NT2/D1 (cell line): ENCODE results near the gene FAM76A.

Experiments
- SUZ12 ChIP-seq: IDR thresholded peaks from 2 replicates; pipeline ENCODE4 v1.6.1; 2011; ENCODE audit not compliant: insufficient read length, insufficient read depth; ENCODE audit errors: extremely low read depth
- YY1 ChIP-seq: IDR thresholded peaks from 2 replicates; pipeline ENCODE4 v1.6.1; 2011; ENCODE audit not compliant: insufficient read length, insufficient read depth
- ZNF274 ChIP-seq: IDR thresholded peaks from 2 replicates; pipeline ENCODE4 v1.6.1; 2011; ENCODE audit warnings: mild to moderate bottlenecking, low read depth, low read length

DNA sequence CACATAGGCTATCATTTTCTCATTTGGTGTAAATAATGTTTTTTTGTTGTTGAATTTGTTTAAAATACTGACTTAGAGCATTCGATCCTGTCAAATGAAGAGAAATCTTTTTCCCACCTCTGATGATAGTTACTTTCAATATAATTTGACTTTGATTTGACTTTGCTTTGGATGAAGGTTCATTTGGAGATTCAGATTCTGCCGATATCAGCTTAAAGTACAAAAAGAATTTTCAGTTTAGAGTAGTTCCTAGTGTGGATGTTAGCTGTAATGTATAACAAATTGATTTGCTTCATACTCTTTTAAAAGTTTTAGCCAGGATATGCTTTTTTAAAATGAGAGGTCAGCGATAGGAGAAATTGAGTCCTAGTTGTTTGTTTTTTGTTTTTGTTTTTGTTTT lies 57.2 kb downstream of the FAM76A start:
- TF ChIP-seq ZNF274 (no peak), YY1 (no peak), SUZ12 (no peak)
